ENCODE results near the gene HOXD8. TPM values are rescaled to one million over a fixed set of nuclear protein-coding genes. Genes with fewer than 3 reads are reported as not detected.

HOXD8 gene
- total RNA-seq, 6 donors from 2014 or later, result 0.43 to 2.3 (median 0.74) TPM; not detected in 1

DNA sequence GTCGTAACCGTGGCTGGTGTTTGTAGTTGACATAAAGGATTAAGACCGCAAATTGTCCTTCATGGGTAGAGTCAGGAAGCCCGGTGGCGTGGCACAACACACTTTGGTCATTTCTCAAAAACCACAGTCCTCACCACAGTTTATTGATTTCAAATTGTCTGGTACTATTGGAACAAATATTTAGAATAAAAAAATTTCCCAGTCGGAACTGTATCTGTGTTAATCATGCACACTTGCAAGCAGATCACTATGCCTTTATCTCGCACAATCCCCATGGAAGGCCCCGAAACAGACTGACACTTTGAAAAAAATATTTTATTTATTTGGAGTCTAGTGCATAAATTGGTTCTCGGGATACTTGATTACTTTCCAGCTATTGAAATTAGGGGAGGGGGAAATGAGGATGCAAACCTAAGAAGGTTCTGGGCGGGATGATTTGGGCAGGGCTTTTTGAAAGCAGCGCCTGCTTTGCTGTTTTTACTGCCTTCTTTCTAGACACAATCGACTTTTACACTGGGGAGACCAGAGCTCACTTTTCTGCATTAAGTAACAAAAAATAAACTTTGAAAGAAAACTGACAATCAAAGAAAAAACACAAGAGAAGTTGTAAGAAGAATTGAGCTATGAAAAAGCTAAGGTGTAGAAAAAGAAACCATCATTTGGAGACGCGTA, 43.5 kb downstream of the HOXD8 start:
- no peak for ATAC-seq (ENCODE audit: low FRiP score in 2 of 2)
- no peak overlapping the region for H3K4me3 ChIP-seq
- peaks cover 3 to 19% (median 12%) of the 10 kb centered on the region in 4 donors for H3K4me1 ChIP-seq
- no peak overlapping the region for H3K27ac ChIP-seq
- DNase-seq, result no peak
- H3K36me3 ChIP-seq, result no peaks in the 10 kb centered on the region
- TF ChIP-seq, protein P1, sequence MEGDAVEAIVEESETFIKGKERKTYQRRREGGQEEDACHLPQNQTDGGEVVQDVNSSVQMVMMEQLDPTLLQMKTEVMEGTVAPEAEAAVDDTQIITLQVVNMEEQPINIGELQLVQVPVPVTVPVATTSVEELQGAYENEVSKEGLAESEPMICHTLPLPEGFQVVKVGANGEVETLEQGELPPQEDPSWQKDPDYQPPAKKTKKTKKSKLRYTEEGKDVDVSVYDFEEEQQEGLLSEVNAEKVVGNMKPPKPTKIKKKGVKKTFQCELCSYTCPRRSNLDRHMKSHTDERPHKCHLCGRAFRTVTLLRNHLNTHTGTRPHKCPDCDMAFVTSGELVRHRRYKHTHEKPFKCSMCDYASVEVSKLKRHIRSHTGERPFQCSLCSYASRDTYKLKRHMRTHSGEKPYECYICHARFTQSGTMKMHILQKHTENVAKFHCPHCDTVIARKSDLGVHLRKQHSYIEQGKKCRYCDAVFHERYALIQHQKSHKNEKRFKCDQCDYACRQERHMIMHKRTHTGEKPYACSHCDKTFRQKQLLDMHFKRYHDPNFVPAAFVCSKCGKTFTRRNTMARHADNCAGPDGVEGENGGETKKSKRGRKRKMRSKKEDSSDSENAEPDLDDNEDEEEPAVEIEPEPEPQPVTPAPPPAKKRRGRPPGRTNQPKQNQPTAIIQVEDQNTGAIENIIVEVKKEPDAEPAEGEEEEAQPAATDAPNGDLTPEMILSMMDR (IDR thresholded peaks at IDR 0.05), result no peak
- TF ChIP-seq POLR2A (IDR thresholded peaks at IDR 0.05), result no peak
- no peak for TF ChIP-seq EP300 (IDR thresholded peaks at IDR 0.05)
- TF ChIP-seq POLR2AphosphoS5 (IDR thresholded peaks at IDR 0.05), result no peak
- peaks cover 0 to 34% (median 17%) of the 10 kb centered on the region in 4 donors for H3K27me3 ChIP-seq
- WGBS, 2 donors, result 36 to 44% methylated on average over 14 of the region's 14 CpGs
- no peaks in the 10 kb centered on the region for H3K9me3 ChIP-seq

GRCh38 chr2:176173567-176174381, 44.3 kb downstream of the HOXD8 start:
- WGBS, 2 donors, result 30% methylated on average over 7 of the region's 7 CpGs
- H3K27ac ChIP-seq, result no peak overlapping the region

DNA sequence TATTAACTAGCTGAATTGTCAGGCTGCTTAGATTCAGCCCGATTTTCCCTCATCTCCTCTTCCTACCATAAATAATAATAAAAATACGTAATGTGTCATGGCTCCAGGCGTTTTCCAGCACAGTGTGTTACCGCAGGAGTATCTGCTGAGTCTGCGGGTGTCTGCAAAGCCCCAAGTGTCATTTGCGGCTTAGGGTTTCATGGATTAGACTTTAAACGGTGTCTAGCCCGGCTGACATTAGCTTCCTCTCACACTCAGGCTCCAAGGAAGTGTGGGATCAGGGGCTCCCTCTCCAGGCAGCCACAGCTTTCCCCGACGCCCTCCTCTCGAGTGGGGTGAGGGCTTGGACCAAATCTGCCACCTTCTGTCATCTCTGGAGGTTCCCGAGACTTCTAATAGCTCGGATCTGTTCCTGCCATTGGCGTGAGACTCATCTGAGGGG, 44.9 kb downstream of the HOXD8 start:
- Histone ChIP-seq H3K4me3 (no peak overlapping the region), H3K9me3 (no peaks in the 10 kb centered on the region), H3K36me3 (no peaks in the 10 kb centered on the region), H3K27ac (no peak overlapping the region), H3K27me3 (peaks cover 0 to 39% (median 18%) of the 10 kb centered on the region in 4 donors), H3K4me1 (peaks cover 3 to 25% (median 14%) of the 10 kb centered on the region in 4 donors)
- ATAC-seq (ENCODE audit: low FRiP score in 2 of 2), result no peak
- 23 to 33% methylated on average over 10 to 14 of the region's 14 CpGs for WGBS, 2 donors
- TF ChIP-seq POLR2A (IDR thresholded peaks at IDR 0.05) (no peak), EP300 (IDR thresholded peaks at IDR 0.05) (no peak), POLR2AphosphoS5 (IDR thresholded peaks at IDR 0.05) (no peak)
- TF ChIP-seq, protein P1 (IDR thresholded peaks at IDR 0.05), result no peak
- DNase-seq, result no peak

More at GRCh38 chr2:176173567-176174381, 44.3 kb downstream of the HOXD8 start:
- H3K4me1 ChIP-seq, result peaks cover 3 to 25% (median 14%) of the 10 kb centered on the region in 4 donors
- no peak overlapping the region for H3K4me3 ChIP-seq
- H3K27me3 ChIP-seq, result peaks cover 0 to 39% (median 18%) of the 10 kb centered on the region in 4 donors
- H3K9me3 ChIP-seq, result no peaks in the 10 kb centered on the region
- ATAC-seq (ENCODE audit: low FRiP score in 2 of 2) (no peak), DNase-seq (no peak)
- TF ChIP-seq POLR2A (IDR thresholded peaks at IDR 0.05) (no peak), EP300 (IDR thresholded peaks at IDR 0.05) (no peak), POLR2AphosphoS5 (IDR thresholded peaks at IDR 0.05) (no peak)
- TF ChIP-seq, protein P1 (IDR thresholded peaks at IDR 0.05), result no peak
- H3K36me3 ChIP-seq, result no peaks in the 10 kb centered on the region

DNA sequence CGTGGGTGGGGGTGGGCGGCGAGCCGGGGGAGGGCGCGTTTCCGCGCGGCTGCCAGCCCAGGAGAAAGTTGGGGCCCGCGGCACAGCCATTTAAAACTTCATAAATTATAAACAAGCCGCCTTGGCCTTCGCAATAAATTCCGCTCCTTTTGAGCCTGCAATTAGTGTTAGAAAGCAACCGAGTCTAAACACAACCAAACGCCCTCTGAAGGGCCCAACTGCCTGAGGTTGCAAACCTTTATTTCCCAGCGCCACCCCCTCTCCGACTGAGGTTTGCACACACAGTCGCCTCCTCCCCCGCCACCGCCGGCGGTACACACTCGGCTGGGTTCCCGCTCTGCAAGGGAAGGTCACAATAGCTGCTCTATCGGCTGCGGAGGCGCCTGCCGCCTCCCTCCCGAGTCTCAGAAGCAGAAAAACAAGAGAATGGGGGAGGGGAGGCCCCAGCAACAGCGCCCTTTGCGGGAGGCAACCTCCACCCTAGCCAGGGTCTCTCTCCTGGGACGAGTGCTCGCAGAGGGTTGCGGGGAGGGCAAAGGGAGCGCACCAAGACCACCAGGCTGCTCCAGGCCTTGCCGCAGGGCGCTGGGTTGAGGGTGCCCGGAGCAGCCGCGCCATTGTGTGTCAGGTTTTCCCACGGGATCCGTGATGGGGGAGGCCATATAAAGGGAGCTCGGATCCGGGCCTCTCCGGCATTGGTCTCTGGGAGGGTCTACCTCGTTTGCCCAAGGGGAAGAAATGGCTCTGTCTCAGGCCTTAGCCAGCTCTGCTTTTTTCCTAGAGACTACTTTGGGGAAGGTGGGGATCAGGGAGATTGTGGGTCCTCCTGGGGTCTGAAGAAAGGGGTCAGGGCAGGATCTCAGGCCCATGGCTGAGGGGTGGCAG, 45.6 kb downstream of the HOXD8 start:
- H3K27me3 ChIP-seq, result peaks cover 0 to 39% (median 18%) of the 10 kb centered on the region in 4 donors
- no peaks in the 10 kb centered on the region for H3K36me3 ChIP-seq
- no peak for DNase-seq

More for the DNA sequence above, 45.6 kb downstream of the HOXD8 start:
- Histone ChIP-seq H3K4me1 (peaks cover 3 to 25% (median 14%) of the 10 kb centered on the region in 4 donors), H3K27ac (no peak overlapping the region), H3K4me3 (no peak overlapping the region), H3K9me3 (no peaks in the 10 kb centered on the region)
- TF ChIP-seq EP300 (IDR thresholded peaks at IDR 0.05) (no peak), POLR2AphosphoS5 (IDR thresholded peaks at IDR 0.05) (no peak), POLR2A (IDR thresholded peaks at IDR 0.05) (no peak)
- TF ChIP-seq, protein P1 (IDR thresholded peaks at IDR 0.05), result no peak
- ATAC-seq (ENCODE audit: low FRiP score in 2 of 2), result no peak
- 33 to 39% methylated on average over 35 to 47 of the region's 47 CpGs for WGBS, 2 donors

Measured in upper lobe of left lung (tissue), 6 donors.